HG02852 (cell line): Measurements from ENCODE around the gene ETNK2.

ENCODE experiments used
- ATAC-seq: cut with Tn5 transposase; IDR thresholded peaks from one replicate; pipeline ENCODE4 v1.9.1; 2021; ENCODE audit warnings: mild to moderate bottlenecking, moderate library complexity; ENCODE audit not compliant: unreplicated experiment

ETNK2 gene

DNA sequence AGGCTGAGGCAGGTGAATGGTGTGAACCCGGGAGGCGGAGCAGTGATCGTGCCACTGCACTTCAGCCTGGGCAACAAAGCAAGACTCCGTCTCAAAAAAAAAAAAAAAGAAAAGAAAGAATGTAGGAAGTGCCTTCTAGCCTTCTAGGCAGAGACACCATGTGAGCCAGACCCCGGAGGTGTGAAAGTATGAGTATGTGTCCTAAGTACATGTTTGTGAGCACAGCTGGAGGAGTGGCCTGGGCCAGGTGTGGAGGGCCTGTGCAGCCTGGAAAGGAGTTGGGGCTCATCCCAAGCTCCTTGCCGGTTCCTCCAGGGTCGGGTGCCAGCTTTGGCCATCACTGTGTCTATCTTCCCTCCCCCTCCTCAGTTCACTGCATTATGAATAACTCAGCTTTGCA is 66.0 kb downstream of the ETNK2 start:
- no peak for ATAC-seq

DNA sequence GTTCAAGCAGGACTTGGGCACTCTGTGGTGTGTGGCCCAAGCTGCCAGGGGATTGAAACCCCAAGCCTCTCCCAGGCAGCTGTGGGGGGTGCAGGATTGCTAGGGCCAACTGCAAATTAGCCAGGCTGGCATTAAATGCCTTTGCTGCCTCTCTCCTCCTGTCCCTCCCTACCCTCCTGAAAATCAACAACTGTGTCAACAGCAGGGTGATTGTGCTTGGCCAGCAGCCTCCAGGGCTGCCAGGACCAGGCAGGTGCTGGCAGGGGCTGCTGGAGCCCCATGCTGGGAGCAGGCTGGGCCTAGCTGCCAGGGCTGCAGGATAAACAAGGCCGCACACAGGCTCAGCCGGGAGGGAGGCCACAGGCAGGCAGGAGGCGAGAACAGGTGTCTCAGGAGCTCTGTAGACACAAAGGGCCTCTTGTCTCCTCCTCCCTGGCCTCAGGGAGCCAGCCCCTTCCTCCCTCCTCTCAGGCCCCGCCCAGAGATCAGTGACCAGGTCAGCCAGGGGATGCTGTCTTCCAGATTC is 67.5 kb downstream of the ETNK2 start:
- ATAC-seq, result no peak

DNA sequence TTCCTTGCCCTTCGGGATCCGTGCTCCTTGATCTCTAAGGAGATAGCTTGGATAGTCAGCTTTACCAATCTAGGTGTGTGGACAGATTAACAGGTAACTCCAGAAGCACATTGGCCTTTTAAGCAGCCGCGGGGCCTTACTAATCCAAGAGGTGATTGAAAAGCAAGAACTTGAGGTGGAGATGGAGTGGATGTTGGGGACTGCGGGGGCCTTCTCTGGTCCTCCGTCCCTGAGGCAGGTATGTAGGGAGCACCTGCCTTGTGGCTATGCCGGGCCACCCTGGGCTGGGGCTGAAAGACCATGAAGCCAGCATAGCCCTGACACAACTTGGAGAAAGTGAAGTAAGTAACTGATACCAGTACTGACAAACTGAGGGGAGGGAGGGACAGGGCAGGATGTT is 68.4 kb downstream of the ETNK2 start:
- no peak for ATAC-seq

- ATAC-seq, result no peak
Observed at GRCh38 chr1:204081791-204082513, 69.9 kb downstream of the ETNK2 start.

- no peak for ATAC-seq
Observed at GRCh38 chr1:204081164-204081790, 70.6 kb downstream of the ETNK2 start.
